K562 (cell line): Measurements from ENCODE around the gene ACSL5. TPM values are rescaled to one million over a fixed set of nuclear protein-coding genes. Genes with fewer than 3 reads are reported as not detected.

ENCODE experiments used
- ATAC-seq: fragments of 200-7000 bp; cut with Tn5 transposase; 3 replicates; pipeline ENCODE4 v1.9.1; 2020; ENCODE audit warnings: moderate library complexity
- BruUV-seq: library from RNA; stranded (reverse); fragments of 400-500 nt; replicated peaks from 2 replicates; lab custom pipeline; 2021; lab: Mats Ljungman, UMichigan
- CTCF ChIA-PET: fragments of 300-600 bp; formaldehyde crosslinking; extraction: SDS; loops from one replicate; lab custom pipeline; 2021; ENCODE audit warnings: low intra/inter-chr PET ratio; lab: Yijun Ruan, JAX
- POLR2A ChIA-PET: fragments of 300-600, 350-650 bp; sonication (Branson Sonifier 250); formaldehyde crosslinking; extraction: SDS; loops from one replicate; lab custom pipeline; 2021; ENCODE audit warnings: antibody characterized with exemption, inconsistent platforms; lab: Yijun Ruan, JAX
- DNase-seq, 4 experiments: peaks; one replicate each; pipeline versions ENCODE4 v3.0.0 to v3.0.0-alpha.2; 2011 to 2018; ENCODE audit warnings: low spot score in 3 of 4, mixed read lengths in 3 of 4; ENCODE audit errors: extremely low read depth in 1 of 4
- FAIRE-seq: peaks from 2 replicates; lab custom pipeline; 2011; peaks lifted over from hg19 to GRCh38; lab: Jason Lieb, UNC
- H2AFZ ChIP-seq: 2 replicates; pipeline ENCODE4 v1.6.0; 2011; ENCODE audit warnings: low read depth, low read length, control low read depth, inconsistent platforms
- H3K27ac ChIP-seq: fragments of 200-600 bp; 3 replicates; pipeline ENCODE4 v1.8.0; 2011; ENCODE audit warnings: low read depth, mild to moderate bottlenecking, control low read depth, inconsistent platforms, low read length, moderate library complexity, mixed read lengths; ENCODE audit errors: extremely low read depth
- H3K27me3 ChIP-seq, 2 experiments: fragments of 300-600 bp in 1 of 2; 2 replicates in 1 of 2; 3 replicates in 1 of 2; pipeline versions ENCODE4 v1.6.0 to v1.8.0; 2011; ENCODE audit warnings: inconsistent platforms in 2 of 2, low read length in 2 of 2, mild to moderate bottlenecking in 1 of 2, mixed read lengths in 1 of 2, moderate library complexity in 1 of 2; ENCODE audit not compliant: control insufficient read depth in 2 of 2, insufficient read depth in 2 of 2
- H3K36me3 ChIP-seq: fragments of 300-600 bp; 3 replicates; pipeline ENCODE4 v1.8.0; 2011; ENCODE audit warnings: mild to moderate bottlenecking, low read length, inconsistent platforms; ENCODE audit not compliant: control insufficient read depth, insufficient read depth
- H3K4me1 ChIP-seq, 2 experiments: fragments of 200-600 bp in 1 of 2; replicated peaks in 1 of 2; 2 replicates in 1 of 2; 3 replicates in 1 of 2; pipeline versions ENCODE4 v1.5.1 to v1.8.0; 2011; ENCODE audit warnings: inconsistent platforms in 2 of 2, low read length in 2 of 2, mild to moderate bottlenecking in 1 of 2, mixed read lengths in 1 of 2, moderate library complexity in 1 of 2; ENCODE audit not compliant: control insufficient read depth in 2 of 2, insufficient read depth in 2 of 2
- H3K4me2 ChIP-seq: 2 replicates; pipeline ENCODE4 v1.6.1; 2011; ENCODE audit warnings: low read length, control low read depth, inconsistent platforms, mixed read lengths; ENCODE audit not compliant: insufficient read depth
- H3K4me3 ChIP-seq: fragments of 200-600 bp; sonication (generic), shearing (Covaris generic); 2 replicates; pipeline ENCODE4 v1.5.1; 2016; ENCODE audit warnings: control low read depth, inconsistent platforms
- H3K79me2 ChIP-seq: fragments of 200-600 bp; 3 replicates; pipeline ENCODE4 v1.8.0; 2011; ENCODE audit warnings: low read length, inconsistent platforms; ENCODE audit not compliant: control insufficient read depth, insufficient read depth
- H3K9ac ChIP-seq, 2 experiments: 2 replicates each; pipeline versions ENCODE4 v1.6.0 to v1.6.1; 2011; ENCODE audit warnings: low read depth in 2 of 2, low read length in 2 of 2, control low read depth in 1 of 2, inconsistent platforms in 1 of 2, mild to moderate bottlenecking in 1 of 2, mixed read lengths in 1 of 2; ENCODE audit not compliant: insufficient read depth in 1 of 2
- H3K9me1 ChIP-seq: one replicate; pipeline ENCODE4 v1.6.0; 2011; ENCODE audit warnings: inconsistent platforms, mild to moderate bottlenecking, low read length, moderate library complexity; ENCODE audit not compliant: control insufficient read depth, insufficient read depth
- H3K9me3 ChIP-seq: replicated peaks from 2 replicates; pipeline ENCODE4 v1.5.1; 2011; ENCODE audit warnings: low read depth, low read length, inconsistent platforms; ENCODE audit not compliant: control insufficient read depth, insufficient read depth
- H4K20me1 ChIP-seq: replicated peaks from 2 replicates; pipeline ENCODE4 v1.6.1; 2011; ENCODE audit warnings: low read length, inconsistent platforms, mixed read lengths; ENCODE audit not compliant: control insufficient read depth, insufficient read depth
- ARID2 ChIP-seq: fragments of 450-650 bp; IDR thresholded peaks from 2 replicates; pipeline ENCODE4 v1.6.1; 2017; ENCODE audit warnings: antibody characterized with exemption, mild to moderate bottlenecking
- EHMT2 ChIP-seq: fragments of 450-650 bp; IDR thresholded peaks from 2 replicates; pipeline ENCODE4 v1.6.1; 2018; ENCODE audit warnings: antibody characterized with exemption
- HMBOX1 ChIP-seq: sonication (generic); IDR thresholded peaks from 2 replicates; pipeline ENCODE4 v1.6.1; 2016
- ZNF184 ChIP-seq: sonication (generic); formaldehyde crosslinking; IDR thresholded peaks from 2 replicates; pipeline ENCODE4 v1.5.0; 2020; ENCODE audit warnings: missing genetic modification reagents
- ZNF311 ChIP-seq: fragments of 250-450 bp; sonication (Bioruptor Pico); IDR thresholded peaks from 2 replicates; pipeline ENCODE4 v1.4.0; 2020; ENCODE audit warnings: mild to moderate bottlenecking, moderate library complexity
- WGBS: fragments of 100-300 bp; shearing (Covaris generic); methylation state at CpG from one replicate; pipeline ENCODE4 v1.1.6; 2016; ENCODE audit warnings: low coverage, mixed read lengths; ENCODE audit not compliant: insufficient coverage; ENCODE audit errors: missing lambda C conversion rate; 5-methylcytosine and 5-hydroxymethylcytosine counted together
- in situ Hi-C: fragments of 300-500 bp; cut with MboI; formaldehyde crosslinking; loops from 4 replicates; pipeline ENCODE4 v1.15.0; 2018; ENCODE audit warnings: inconsistent platforms, mixed read lengths
- intact Hi-C: fragments of 100-400 bp; cut with micrococcal nuclease; formaldehyde crosslinking; loops from 2 replicates; pipeline ENCODE4 v1.14.2; 2022
- polyA plus RNA-seq, 8 experiments: library from polyadenylated mRNA; depleted of rRNA in 4 of 8; stranded (reverse) in 5 of 8; unstranded in 3 of 8; fragments of >200 nt; fragmentation: Nextera tagmentation in 2 of 8; fragmentation: Illumina TruSeq in 1 of 8; extraction: Ambion mirVana in 2 of 8; extraction: Trizol in 1 of 8; gene quantifications; 2 replicates each; pipeline versions ENCODE4 v1.2.1 to v1.2.3, GENCODE V29; 2011 to 2014; ENCODE audit warnings: inconsistent platforms in 1 of 8, missing spikeins in 1 of 8
- total RNA-seq, 7 experiments: library from RNA; depleted of rRNA in 6 of 7; stranded (reverse); fragments of >200 nt in 6 of 7; fragmentation: Illumina TruSeq in 2 of 7; extraction: Trizol in 2 of 7; gene quantifications; 2 replicates each; pipeline versions ENCODE4 v1.2.1 to v1.2.3, GENCODE V29; 2011 to 2021; ENCODE audit warnings: low replicate concordance in 1 of 7
- TF ChIP-seq, protein P1 (sequence below), 2 experiments: fragments of 450-650 bp; formaldehyde crosslinking in 1 of 2; IDR thresholded peaks; 2 replicates each; pipeline versions ENCODE4 v1.4.0 to v1.6.1; 2014 to 2020; ENCODE audit warnings: mild to moderate bottlenecking in 2 of 2, borderline replicate concordance in 1 of 2, low read depth in 1 of 2

Gene ACSL5
- total and polyA plus RNA-seq, 9 of the 15 experiments (the other 6 are each of a cell fraction or from before 2014, with no cell fraction given) = 0.19 to 1.4 (median 0.55) TPM

DNA sequence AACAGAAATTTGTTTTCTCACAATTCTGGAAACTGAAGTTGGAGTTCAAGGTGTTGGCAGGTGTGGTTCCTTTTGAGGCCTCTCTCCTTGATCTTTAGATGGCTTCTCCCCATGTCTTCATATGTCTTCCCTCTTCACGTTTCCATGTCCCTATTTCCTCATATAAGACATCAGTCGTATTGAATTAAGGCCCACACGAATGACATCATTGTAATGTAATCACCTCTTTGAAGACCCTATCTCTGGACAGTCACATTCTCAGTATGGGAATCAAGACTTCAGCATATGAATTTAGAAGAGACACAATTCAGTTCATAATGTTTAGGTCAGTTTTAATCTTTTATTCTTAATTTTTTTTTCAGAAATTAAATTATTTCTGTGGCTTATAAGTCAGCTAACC lies 92.9 kb downstream of the ACSL5 start:
- WGBS = 83% methylated on average over 3 of the region's 3 CpGs
- CTCF ChIA-PET = no interaction called here
- no peaks in the 10 kb centered on the region for H3K4me1 ChIP-seq
- H4K20me1 ChIP-seq = no peaks in the 10 kb centered on the region
- no peaks in the 10 kb centered on the region for H3K79me2 ChIP-seq
- no peaks in the 10 kb centered on the region for H3K27me3 ChIP-seq
- no peak overlapping the region for H3K4me3 ChIP-seq
- POLR2A ChIA-PET = no interaction called here
- BruUV-seq = no TSS peak
- H3K27ac ChIP-seq = no peak overlapping the region
- no peak for FAIRE-seq
- intact Hi-C loops (no loop called here), in situ Hi-C loops (no loop called here)
- no peak for ATAC-seq
- no peaks in the 10 kb centered on the region for H3K9me1 ChIP-seq
- TF ChIP-seq ZNF311 (CRISPR knock-in tag) (no peak), ZNF184 (CRISPR knock-in tag) (no peak), ARID2 (no peak)
- H2AFZ ChIP-seq = no peak overlapping the region
- no peak overlapping the region for H3K9ac ChIP-seq
- no peak overlapping the region for H3K4me2 ChIP-seq
- DNase-seq = no peak
- no peaks in the 10 kb centered on the region for H3K9me3 ChIP-seq
- peaks cover 22% of the 10 kb centered on the region; the same call in 2 of the 3 replicates for H3K36me3 ChIP-seq

DNA sequence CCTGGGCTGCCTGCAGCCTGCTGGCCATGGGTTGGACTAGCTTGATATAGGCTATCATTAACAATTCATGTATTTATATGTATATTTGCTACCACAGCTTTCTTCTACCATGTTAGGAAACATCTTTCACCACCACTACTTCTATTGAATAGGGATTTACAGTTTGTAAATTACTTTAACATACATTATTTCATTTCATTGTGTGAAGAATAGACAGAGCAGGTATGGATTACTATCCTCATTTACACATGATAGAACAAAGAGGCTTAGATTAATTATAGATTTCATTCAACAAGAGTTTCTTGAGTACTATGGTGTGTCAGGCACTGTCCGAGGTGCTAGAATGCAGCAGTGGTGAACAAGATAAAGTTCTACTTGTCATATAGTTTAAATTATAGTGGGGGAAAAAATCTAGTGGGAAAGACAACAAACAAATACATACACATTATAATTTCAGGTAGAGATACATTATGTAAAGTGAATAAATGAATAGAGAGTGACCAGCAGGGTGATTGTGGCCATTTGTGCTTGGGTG lies 93.7 kb downstream of the ACSL5 start:
- no peak for FAIRE-seq
- no peak overlapping the region for H3K9ac ChIP-seq
- WGBS = 67% methylated on average over 1 of the region's 1 CpG
- no TSS peak for BruUV-seq
- H4K20me1 ChIP-seq = no peaks in the 10 kb centered on the region
- no peak for DNase-seq
- in situ Hi-C loops (no loop called here), intact Hi-C loops (no loop called here)
- peaks cover 22% of the 10 kb centered on the region; the same call in 2 of the 3 replicates for H3K36me3 ChIP-seq
- no peak overlapping the region for H3K4me2 ChIP-seq
- H3K4me3 ChIP-seq = no peak overlapping the region
- no peaks in the 10 kb centered on the region for H3K9me3 ChIP-seq
- no peaks in the 10 kb centered on the region for H3K4me1 ChIP-seq
- H3K79me2 ChIP-seq = no peaks in the 10 kb centered on the region
- POLR2A ChIA-PET = no interaction called here
- no peak overlapping the region for H3K27ac ChIP-seq
- ATAC-seq = no peak
- no peaks in the 10 kb centered on the region for H3K9me1 ChIP-seq
- no peaks in the 10 kb centered on the region for H3K27me3 ChIP-seq
- peak; percentile 57; the same call in 1 of the 2 replicates for TF ChIP-seq EHMT2
- TF ChIP-seq, protein P1, sequence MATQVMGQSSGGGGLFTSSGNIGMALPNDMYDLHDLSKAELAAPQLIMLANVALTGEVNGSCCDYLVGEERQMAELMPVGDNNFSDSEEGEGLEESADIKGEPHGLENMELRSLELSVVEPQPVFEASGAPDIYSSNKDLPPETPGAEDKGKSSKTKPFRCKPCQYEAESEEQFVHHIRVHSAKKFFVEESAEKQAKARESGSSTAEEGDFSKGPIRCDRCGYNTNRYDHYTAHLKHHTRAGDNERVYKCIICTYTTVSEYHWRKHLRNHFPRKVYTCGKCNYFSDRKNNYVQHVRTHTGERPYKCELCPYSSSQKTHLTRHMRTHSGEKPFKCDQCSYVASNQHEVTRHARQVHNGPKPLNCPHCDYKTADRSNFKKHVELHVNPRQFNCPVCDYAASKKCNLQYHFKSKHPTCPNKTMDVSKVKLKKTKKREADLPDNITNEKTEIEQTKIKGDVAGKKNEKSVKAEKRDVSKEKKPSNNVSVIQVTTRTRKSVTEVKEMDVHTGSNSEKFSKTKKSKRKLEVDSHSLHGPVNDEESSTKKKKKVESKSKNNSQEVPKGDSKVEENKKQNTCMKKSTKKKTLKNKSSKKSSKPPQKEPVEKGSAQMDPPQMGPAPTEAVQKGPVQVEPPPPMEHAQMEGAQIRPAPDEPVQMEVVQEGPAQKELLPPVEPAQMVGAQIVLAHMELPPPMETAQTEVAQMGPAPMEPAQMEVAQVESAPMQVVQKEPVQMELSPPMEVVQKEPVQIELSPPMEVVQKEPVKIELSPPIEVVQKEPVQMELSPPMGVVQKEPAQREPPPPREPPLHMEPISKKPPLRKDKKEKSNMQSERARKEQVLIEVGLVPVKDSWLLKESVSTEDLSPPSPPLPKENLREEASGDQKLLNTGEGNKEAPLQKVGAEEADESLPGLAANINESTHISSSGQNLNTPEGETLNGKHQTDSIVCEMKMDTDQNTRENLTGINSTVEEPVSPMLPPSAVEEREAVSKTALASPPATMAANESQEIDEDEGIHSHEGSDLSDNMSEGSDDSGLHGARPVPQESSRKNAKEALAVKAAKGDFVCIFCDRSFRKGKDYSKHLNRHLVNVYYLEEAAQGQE (IDR thresholded peaks at IDR 0.05; ENCODE audit: borderline replicate concordance) = peak; percentile 78
- TF ChIP-seq, protein P1 (CRISPR knock-in tag; IDR thresholded peaks at IDR 0.05; ENCODE audit: low read depth) = no peak
- TF ChIP-seq HMBOX1 = no peak
- CTCF ChIA-PET = no interaction called here
- H2AFZ ChIP-seq = no peak overlapping the region
